Measurements from ENCODE around the gene CAPN15.
"Not testable (repeated sequence)": the region's sequence is repeated elsewhere in the genome, so short reads cannot be mapped to it uniquely, and the experiment has no call there.

Gene CAPN15

GRCh38 chr16:527015-527903 lies at the start of gene CAPN15:
TSS of gene CAPN15 (plus strand) at chr16:527712. CDS start at chr16:546839, 19,127 bp downstream.
- peak; percentile 53 for DNase-seq (ENCODE audit: low read depth)
- H3K4me3 ChIP-seq (ENCODE audit: low read depth, low read length) = peak within 1 kb of the TSS; percentile 89

GRCh38 chr16:478287-478686 lies 49.2 kb upstream of the CAPN15 start:
- not testable (repeated sequence) for DNase-seq (ENCODE audit: low read depth); H3K4me3 ChIP-seq (ENCODE audit: low read depth, low read length)

- DNase-seq (ENCODE audit: low read depth) = no peak
- no peak overlapping the region for H3K4me3 ChIP-seq (ENCODE audit: low read depth, low read length)
Observed at GRCh38 chr16:482468-483185, 44.9 kb upstream of the CAPN15 start.

- DNase-seq (ENCODE audit: low read depth) = no peak
- no peak overlapping the region for H3K4me3 ChIP-seq (ENCODE audit: low read depth, low read length)
Observed at GRCh38 chr16:483341-484075, 44.0 kb upstream of the CAPN15 start.

GRCh38 chr16:489606-490005 lies 37.9 kb upstream of the CAPN15 start:
- DNase-seq (ENCODE audit: low read depth) = no peak
- H3K4me3 ChIP-seq (ENCODE audit: low read depth, low read length) = no peak overlapping the region

GRCh38 chr16:490768-491167 lies 36.7 kb upstream of the CAPN15 start:
- DNase-seq (ENCODE audit: low read depth) = no peak
- H3K4me3 ChIP-seq (ENCODE audit: low read depth, low read length) = no peak overlapping the region

- no peak overlapping the region for H3K4me3 ChIP-seq (ENCODE audit: low read depth, low read length)
- no peak for DNase-seq (ENCODE audit: low read depth)
Observed at GRCh38 chr16:491220-491919, 36.1 kb upstream of the CAPN15 start.

- no peak for DNase-seq (ENCODE audit: low read depth)
- no peak overlapping the region for H3K4me3 ChIP-seq (ENCODE audit: low read depth, low read length)
Observed at GRCh38 chr16:492211-492875, 35.2 kb upstream of the CAPN15 start.

GRCh38 chr16:494676-495075 lies 32.8 kb upstream of the CAPN15 start:
- not testable (repeated sequence) for H3K4me3 ChIP-seq (ENCODE audit: low read depth, low read length); DNase-seq (ENCODE audit: low read depth)

GRCh38 chr16:495127-495748 lies 32.3 kb upstream of the CAPN15 start:
- no peak overlapping the region for H3K4me3 ChIP-seq (ENCODE audit: low read depth, low read length)
- DNase-seq (ENCODE audit: low read depth) = no peak

- DNase-seq (ENCODE audit: low read depth) = no peak
- no peak overlapping the region for H3K4me3 ChIP-seq (ENCODE audit: low read depth, low read length)
Observed at GRCh38 chr16:496097-496886, 31.2 kb upstream of the CAPN15 start.

GRCh38 chr16:497258-497657 lies 30.3 kb upstream of the CAPN15 start:
- no peak for DNase-seq (ENCODE audit: low read depth)

GRCh38 chr16:499924-500323 lies 27.6 kb upstream of the CAPN15 start:
- DNase-seq (ENCODE audit: low read depth) = no peak
- H3K4me3 ChIP-seq (ENCODE audit: low read depth, low read length) = no peak overlapping the region

More at GRCh38 chr16:497258-497657, 30.3 kb upstream of the CAPN15 start:
- H3K4me3 ChIP-seq (ENCODE audit: low read depth, low read length) = no peak overlapping the region

- DNase-seq (ENCODE audit: low read depth) = no peak
- H3K4me3 ChIP-seq (ENCODE audit: low read depth, low read length) = no peak overlapping the region
Observed at GRCh38 chr16:500709-501108, 26.8 kb upstream of the CAPN15 start.

GRCh38 chr16:502179-502943 lies 25.2 kb upstream of the CAPN15 start:
- H3K4me3 ChIP-seq (ENCODE audit: low read depth, low read length) = no peak overlapping the region
- DNase-seq (ENCODE audit: low read depth) = no peak

- no peak for DNase-seq (ENCODE audit: low read depth)
- H3K4me3 ChIP-seq (ENCODE audit: low read depth, low read length) = no peak overlapping the region
Observed at GRCh38 chr16:503150-504071, 24.1 kb upstream of the CAPN15 start.

All from skeletal muscle cell (primary cell).